GM15510 (cell line): Measurements from ENCODE around the gene SUGCT.

Experiments
- POLR2A ChIP-seq: IDR thresholded peaks from 3 replicates; pipeline ENCODE4 v1.6.1; 2011; ENCODE audit warnings: borderline replicate concordance; ENCODE audit not compliant: insufficient read length; ENCODE audit errors: extremely low read depth

SUGCT gene

DNA sequence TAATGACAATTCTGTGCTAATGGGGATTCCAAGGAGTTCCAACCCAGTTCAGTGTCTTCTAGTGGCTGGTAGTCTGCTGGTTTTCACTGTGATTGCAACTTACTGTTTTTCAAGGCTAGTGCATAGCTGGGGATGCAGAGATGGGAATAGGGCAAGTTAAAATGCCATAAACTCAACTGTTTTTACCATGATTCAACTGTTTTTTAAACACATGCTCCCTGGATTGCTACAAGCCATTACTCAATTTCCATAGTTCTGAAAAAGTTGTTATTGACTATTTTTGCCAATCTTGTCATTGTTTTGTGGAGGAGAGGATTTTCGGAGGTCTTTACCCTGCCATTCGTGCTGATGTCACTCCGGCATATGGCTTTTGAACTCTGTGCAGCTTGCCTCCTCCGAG is 245.3 kb downstream of the SUGCT start:
- no peak for TF ChIP-seq POLR2A

DNA sequence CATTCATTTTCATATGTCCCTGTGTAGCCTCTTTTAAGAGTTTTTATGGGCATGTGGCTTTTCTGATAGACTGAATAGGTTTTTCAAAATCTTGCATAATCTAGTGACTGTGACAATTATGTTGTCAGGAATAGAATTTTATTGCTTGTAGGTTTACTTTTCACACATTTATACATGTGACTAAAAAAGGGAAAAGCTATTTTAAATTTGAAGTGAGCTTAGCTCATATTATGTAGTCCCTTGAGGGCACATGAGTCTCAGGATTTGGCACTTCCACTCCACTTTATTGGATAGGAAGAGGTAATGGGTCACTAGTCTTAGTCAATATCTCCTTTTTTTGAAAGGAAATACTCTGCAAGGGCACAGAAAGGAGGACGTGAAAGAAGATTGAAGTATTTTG is 247.3 kb downstream of the SUGCT start:
- no peak for TF ChIP-seq POLR2A

DNA sequence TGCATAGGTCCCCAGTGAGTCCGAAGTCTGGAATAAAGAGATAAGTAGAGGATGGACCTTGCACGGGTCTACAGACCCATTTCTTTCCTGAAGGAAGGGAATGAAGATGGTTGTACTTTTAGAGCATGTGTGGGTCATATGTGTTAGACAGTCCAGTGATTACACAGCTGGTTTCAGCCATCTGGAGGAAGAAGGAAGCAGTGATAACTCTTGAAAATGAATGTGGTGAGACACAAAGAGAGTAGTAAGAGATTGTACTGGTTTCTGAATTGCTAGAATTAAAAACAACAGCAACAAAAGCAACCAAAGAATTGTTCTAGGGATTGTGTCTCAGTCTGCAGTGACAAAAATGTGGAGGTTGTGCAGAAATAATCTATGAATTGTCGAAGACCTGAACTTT is 258.9 kb downstream of the SUGCT start:
- TF ChIP-seq POLR2A, result no peak

DNA sequence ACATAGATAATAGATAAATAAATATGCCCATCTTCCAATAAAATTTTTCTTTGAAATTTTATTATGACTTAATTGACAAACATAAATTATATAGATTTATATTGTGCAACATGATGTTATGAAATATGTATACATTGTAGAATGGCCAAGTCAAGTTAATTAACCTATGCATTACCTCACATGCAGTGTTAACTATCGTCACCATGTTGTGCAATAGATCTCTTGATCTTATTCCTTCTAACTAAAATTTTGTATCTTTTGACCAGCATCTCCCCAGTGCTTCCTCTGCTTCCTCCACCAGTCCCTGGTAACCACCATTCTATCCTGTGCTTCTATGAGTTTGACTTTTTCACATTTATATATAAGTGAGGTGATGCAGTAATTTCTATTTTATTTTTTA is 259.6 kb downstream of the SUGCT start:
- no peak for TF ChIP-seq POLR2A

DNA sequence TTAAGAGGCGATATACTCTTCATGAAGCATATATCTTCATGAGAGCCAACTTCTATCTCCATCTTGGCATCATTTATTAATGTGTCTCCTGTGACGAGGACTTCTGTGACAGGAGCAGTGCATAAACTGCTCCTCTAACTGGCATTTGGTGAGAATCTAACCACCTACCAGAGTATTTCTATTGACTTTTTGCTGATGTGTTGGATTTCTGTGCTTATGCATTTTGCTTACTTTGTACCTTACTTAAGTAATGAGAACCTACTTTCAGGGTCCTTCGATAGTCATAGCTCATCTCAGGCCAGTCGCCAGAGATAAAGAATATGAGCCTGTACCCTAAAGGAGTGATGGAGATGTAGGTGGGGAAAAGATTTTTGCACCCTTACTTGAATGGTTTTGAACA is 265.7 kb downstream of the SUGCT start:
- TF ChIP-seq POLR2A, result no peak

DNA sequence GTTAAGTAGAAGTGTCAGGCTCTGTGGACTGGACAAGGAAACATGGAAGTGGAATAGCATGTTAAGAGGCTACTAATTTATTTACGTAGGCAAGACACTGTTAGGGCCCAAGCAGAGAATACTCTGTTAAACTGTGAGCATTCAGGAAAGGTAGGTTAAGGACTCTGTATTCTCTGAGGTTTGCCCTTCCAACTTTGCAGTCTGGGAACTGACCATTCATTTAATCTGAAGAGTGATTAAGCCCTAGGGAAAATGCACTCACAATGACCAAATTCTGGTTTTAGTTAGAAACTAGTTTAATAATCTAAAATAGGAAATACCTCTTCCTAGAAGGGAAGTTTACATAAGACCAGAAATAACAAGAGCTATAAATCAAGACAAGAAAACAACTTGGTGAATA is 266.6 kb downstream of the SUGCT start:
- TF ChIP-seq POLR2A, result no peak

DNA sequence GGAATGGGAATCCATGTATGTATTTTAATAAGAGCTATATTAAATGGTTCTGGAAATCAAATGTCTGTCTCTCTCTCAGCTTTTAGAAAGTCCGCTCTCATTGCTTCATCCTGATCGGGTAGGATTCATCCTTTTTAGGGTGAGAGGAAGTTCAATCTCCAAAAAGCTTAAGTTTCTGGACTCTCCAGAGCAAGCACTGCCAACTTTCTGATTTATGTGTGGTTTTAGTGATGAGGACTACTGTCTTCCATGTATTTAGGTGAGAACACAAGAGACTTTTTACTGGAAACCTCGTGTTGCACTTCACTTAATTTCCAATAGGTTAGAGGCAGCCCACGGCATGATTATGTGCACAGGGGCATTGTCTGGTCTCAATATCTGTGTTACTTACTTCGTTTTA is 267.9 kb downstream of the SUGCT start:
- no peak for TF ChIP-seq POLR2A

DNA sequence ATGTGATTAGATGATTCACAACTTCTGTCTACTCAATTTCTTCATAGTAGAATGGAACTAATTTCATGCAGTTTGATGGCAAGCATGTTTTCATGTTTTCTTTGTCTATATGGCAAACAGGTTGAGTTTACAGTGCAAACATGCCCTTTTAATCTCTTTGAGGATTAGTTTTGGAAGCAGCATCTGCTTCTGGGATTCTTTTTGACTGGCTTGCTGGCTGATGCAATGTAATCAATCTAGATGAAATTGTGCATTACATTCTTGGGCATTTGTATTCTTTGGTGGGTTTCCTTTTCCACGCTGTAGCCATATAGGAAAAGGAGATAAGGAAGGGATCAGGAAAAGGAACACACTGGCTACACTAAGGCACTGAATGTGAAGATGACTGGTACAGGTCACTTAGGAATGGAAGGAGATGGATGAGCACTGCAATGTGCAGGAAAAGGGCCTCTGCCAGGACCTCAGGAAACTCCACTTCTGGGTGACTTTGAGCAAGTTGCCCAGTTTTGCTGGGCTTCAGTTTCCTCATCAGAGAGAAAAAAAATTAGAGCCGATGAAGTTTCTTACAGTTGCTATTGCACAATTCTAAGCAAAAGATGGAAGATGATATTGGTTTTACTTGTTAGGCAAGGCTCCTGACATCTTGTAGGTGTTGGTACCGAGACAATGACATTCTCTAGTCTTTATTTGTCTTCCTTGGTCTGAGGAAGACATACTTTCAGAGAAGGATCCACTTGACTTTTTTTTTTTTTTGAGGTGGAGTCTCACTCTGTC is 269.1 kb downstream of the SUGCT start:
- TF ChIP-seq POLR2A, result no peak

DNA sequence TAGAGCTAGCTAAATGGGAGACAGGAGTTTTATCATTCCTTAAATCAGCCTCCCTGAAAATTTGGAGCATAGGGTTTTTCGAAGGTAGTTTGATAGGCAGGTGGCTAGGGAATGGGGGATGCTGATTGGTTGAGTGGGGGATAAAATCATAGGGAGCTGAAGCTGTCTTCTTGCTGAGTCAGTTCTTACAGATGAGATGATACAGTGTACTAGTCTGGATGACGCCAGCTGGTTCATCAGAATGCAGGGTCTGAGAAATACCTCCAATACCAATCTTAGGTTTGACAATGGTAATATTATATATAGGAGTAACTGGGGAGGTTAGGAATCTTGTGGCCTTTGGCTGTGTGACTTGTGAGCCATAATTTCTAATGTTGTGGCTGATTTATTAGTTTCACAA is 271.2 kb downstream of the SUGCT start:
- TF ChIP-seq POLR2A, result no peak

DNA sequence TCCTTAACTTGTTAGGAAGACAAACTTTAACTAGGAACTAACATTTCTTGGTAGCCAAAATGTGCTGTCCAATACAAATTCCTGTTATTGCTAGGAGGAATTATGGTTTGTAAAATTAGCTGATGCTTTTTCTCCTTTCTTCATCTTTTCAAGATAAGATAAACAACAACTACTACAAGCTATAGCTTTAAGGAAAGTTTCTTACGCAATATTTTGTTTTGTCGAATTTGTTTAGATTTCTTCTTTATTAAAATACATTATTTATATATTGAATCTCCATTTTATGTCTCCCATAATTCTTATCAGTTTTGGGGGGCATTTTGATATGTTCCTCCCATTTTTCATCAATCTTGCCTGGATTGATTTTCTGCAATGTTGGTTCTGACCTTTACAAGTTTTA is 277.5 kb downstream of the SUGCT start:
- TF ChIP-seq POLR2A, result no peak

DNA sequence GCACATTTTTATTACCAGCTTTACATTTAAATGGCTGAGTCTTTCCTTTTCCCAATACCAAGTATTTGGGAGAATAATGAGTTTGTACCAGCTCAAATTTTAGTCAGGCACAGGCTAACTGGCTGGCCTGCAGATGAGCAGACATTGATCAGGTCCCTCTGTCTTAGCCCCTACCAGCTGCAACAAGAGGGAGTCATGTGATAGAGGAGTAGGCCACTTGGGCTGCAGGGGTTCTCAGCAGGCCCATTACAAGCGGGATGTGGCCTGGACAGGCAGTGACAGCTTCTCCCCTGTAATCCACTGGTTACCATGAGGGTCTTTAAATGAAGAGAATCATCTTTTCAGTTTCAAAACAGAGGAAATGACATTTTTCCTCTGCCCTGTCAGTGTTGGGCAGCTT is 283.6 kb downstream of the SUGCT start:
- no peak for TF ChIP-seq POLR2A

DNA sequence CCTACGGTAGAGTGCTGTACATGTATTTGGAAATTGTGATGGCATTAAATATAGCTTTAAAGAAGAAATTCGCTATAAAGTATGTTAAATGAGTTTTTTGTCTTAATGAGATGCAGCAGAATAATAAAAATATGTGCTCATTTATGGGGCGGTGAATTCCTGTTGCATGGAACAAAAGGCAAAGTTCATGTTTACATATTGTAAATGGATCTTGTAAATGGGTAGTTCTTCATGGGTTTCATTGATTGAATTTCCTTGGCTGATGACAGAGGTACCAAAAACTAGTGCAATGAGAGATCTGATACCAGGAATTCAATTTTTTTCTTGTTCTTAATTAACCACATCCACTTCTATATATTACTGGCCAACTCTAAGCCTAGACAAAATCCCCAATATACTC is 284.2 kb downstream of the SUGCT start:
- TF ChIP-seq POLR2A, result no peak

DNA sequence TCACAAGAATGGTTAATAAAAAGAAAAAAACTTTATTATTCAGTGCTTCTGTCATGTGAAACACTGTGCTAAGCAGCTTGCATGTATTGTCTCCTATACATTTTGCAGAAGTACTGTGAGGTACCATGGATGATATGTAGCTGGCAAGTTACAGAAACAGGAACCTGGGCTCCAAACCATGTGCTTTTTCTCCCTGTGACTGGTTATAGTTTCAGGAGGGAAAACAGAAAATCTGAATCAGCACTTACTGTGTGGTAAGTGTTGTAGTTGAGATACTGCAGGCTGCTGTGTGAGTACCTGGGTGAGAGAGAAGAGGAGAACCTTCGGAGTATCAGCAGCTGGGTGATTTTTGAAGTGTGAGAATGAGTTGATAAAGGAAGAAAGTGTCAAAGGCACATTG is 285.0 kb downstream of the SUGCT start:
- TF ChIP-seq POLR2A, result no peak

DNA sequence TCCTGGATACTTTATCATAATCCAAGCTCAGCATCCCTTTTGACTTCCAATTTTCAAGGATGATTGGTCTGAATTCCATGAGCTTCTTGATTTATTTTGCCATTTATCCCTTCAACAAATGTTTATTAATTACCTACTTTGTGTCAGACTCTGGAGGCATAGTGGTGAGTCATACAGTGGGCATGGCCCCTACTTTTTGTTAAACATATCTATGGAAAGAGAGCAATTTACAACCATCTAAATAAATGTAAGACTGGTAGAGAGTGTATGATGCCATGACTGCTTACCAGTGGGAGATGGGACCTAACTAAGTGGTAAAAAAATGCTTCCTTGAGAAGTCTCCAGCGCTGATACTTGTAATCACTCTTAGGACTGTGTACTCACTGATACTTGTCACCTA is 286.6 kb downstream of the SUGCT start:
- TF ChIP-seq POLR2A, result no peak

DNA sequence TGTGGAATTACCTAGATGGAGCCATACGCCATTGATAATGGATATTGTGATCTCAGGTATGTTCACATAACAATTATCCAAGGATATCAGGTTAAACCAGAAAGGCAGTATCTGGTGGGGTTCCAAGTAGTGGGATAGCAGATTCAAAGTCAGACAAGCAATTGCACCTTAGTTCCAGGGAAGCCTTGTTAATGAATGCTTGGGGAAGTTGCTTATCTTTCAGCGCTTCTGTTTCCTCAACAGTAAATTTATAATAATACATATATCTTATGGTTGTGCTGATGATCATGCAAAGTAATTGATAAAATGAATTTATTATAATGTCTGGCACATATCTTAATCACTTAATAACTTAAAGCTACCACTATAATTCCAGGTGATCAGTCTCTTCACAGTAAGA is 290.9 kb downstream of the SUGCT start:
- no peak for TF ChIP-seq POLR2A

DNA sequence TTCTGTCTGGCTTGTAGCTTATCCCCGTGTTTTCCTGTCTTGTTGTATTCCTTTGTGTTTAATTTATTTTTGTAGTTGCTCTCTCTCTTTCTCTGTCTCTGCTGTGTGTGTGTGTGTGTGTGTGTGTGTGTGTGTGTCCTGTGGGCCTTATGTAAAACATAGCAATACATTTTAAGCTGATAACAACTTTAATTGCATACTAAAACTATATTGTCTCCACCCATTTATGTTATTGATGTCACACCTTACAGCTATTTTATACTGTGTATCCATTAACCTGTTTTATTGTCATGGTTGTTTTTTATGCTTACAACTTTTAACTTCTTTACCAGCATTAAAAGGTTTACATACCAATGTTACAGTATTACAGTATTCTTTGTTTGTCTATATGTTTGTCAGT is 293.6 kb downstream of the SUGCT start:
- TF ChIP-seq POLR2A, result no peak

DNA sequence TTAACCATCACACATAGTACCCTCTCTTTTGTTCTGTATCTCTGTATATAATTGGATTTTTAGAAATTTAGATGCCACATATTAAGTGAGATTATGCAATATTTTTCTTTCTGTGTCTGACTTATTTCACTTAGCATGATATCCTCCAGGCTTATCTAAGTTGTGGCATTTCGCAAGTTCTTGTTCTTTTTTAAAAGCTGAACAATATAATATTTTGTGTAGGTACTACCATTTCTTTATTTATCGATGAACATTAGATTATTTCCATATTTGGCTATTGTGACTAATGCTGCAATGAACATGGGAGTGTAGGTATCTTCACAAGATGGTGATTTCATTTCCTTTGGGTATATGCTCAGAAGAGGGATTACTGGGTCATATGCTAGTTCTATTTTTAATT is 295.0 kb downstream of the SUGCT start:
- TF ChIP-seq POLR2A, result no peak
